ENCODE results near the gene LDLRAD3. TPM values are rescaled to one million over a fixed set of nuclear protein-coding genes. Genes with fewer than 3 reads are reported as not detected.

The LDLRAD3 gene
- total and polyA plus RNA-seq, 5 experiments from 2014 or later: not detected

DNA sequence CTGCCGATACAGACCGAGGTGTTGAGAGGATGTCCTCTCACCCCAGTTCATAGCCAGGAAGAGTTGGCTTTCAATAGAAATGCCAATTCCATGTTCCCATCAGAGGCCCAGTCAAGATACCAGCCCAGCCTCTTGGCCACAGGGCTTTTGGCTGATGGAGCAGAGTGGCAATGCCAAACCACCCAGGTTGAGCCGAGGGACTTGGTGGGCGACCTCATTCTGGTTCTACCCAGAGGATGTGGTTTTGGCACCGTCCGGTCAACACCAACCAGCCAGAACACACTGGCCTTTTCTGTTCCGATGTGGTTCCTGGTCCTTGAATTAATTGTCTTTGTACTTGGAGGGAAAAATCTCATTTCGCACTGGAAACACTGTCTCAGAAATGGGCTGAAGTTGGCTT, 284.8 kb downstream of the LDLRAD3 start:
- Mint-ChIP-seq H3K27me3 (peaks cover 2 to 15% (median 6%) of the 10 kb centered on the region in 5 donors), H3K9me3 (no peaks in the 10 kb centered on the region), H3K4me3 (no peak overlapping the region), H3K27ac (no peak overlapping the region), H3K4me1 (no peaks in the 10 kb centered on the region), H3K36me3 (no peaks in the 10 kb centered on the region)
- POLR2A ChIA-PET: no interaction called here
- DNase-seq: no peak
- no peak for ATAC-seq

DNA sequence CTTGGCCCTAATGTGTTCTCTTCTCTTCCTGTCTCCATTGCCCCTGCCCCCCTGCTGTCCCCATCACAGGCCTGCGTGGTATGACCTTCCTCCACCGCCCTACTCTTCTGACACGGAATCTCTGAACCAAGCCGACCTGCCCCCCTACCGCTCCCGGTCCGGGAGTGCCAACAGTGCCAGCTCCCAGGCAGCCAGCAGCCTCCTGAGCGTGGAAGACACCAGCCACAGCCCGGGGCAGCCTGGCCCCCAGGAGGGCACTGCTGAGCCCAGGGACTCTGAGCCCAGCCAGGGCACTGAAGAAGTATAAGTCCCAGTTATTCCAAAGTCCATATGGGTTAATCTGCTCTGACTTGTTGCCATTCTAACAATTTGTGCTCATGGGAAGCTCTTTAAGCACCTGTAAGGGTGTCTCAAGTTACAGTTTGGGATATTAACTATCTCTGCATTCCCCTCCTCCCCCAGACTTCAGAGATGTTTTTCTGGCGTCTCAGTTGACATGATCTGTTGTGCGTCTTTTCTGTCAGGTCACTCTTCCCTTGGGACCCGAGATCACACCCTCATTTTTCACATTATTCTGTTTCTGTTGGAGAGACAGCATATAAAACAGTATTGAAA, 285.3 kb downstream of the LDLRAD3 start:
- DNase-seq (no peak), ATAC-seq (no peak)
- POLR2A ChIA-PET: no interaction called here
- H3K4me3 Mint-ChIP-seq: no peak overlapping the region
- H3K27ac Mint-ChIP-seq: no peak overlapping the region
- H3K9me3 Mint-ChIP-seq: no peaks in the 10 kb centered on the region
- peaks cover 2 to 15% (median 5%) of the 10 kb centered on the region in 5 donors for H3K27me3 Mint-ChIP-seq
- no peaks in the 10 kb centered on the region for H3K4me1 Mint-ChIP-seq
- no peaks in the 10 kb centered on the region for H3K36me3 Mint-ChIP-seq

DNA sequence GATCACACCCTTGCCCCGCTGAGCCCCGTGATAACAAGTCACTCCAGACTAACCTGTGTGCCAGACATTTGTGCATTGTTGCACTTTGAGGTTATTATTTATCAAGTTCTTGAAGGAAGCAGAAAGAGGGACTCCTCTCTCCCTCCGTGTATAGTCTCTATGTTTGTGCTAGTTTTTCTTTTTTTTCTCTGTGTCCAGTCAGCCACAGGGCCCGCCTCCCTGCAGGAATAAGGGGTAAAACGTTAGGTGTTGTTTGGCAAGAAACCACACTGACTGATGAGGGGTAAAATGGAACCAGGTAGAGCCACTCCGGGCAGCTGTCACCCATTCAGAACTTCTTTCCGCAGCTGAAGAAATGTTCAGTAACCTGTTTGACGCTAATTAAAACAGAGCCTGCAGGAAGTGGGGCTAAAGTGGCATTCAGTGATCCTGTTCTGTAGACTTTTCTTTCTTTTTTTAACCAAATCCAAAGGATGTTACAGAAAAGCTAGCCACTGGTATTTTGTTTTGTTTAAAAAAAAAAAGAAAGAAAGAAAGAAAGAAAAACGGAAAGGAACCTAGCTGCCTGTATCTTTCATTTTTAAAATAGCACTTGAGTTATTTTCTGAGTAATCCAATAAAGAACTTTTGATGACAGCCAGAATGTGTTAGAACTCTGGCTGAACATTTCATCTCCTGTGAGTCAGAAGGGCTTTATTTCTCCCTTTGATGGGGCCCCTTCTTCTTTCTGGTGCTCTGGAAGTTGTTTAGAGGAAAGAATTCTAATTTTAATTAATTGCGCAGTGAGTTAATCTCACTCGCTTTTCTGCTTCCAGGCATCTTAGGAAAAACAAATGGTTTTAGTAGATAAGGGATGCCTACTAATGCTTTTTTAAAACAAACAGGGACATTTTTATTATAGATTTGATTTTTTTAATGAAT, 287.2 kb downstream of the LDLRAD3 start:
- no peaks in the 10 kb centered on the region for H3K4me1 Mint-ChIP-seq
- H3K27me3 Mint-ChIP-seq: peaks cover 4 to 16% (median 10%) of the 10 kb centered on the region in 5 donors
- no peak overlapping the region for H3K27ac Mint-ChIP-seq
- H3K4me3 Mint-ChIP-seq: no peak overlapping the region
- DNase-seq (no peak), ATAC-seq (no peak)
- POLR2A ChIA-PET: no interaction called here
- H3K9me3 Mint-ChIP-seq: no peaks in the 10 kb centered on the region
- H3K36me3 Mint-ChIP-seq: no peaks in the 10 kb centered on the region

DNA sequence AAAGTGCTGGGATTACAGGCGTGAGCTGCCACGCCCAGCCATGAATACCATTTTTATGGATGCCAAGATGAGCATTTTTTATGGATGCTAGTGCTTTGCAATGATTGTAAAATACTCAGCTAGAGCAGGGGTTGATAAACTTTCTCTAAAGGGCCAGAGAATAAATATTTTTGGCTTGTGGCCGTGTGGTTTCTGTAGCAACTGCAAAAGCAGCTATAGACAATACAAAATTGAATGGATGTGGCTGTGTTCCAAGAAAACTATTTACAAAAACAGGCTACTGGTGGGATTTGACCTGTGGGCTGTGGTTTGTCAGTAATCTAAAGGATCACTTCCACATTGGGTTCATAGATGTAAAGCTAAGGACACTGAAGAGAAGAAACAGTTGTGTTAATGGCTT, 289.3 kb downstream of the LDLRAD3 start:
- Mint-ChIP-seq H3K4me3 (no peak overlapping the region), H3K27me3 (peaks cover 8 to 34% (median 15%) of the 10 kb centered on the region in 5 donors), H3K27ac (no peak overlapping the region), H3K4me1 (no peaks in the 10 kb centered on the region), H3K9me3 (no peaks in the 10 kb centered on the region), H3K36me3 (no peaks in the 10 kb centered on the region)
- no peak for ATAC-seq
- DNase-seq: no peak
- POLR2A ChIA-PET: no interaction called here

DNA sequence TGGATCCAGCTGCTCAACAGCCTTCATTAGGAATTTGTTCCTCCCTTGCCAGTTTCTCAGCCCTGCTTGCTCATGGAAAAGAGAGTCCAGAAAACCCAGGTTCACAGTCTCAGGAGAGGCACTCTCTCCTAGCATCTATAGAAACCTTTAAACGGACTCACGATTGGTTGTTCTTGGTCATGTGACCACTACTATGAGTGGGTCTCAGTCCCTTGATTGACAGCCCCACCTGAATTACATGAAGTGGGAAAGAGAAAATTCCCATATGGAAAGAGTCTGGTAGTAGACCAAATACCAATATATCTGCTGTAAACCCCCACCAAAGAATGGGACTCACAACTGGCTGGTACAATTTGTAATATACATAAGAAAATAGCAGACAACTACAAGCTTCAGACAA, 291.0 kb downstream of the LDLRAD3 start:
- Mint-ChIP-seq H3K36me3 (no peaks in the 10 kb centered on the region), H3K27ac (no peak overlapping the region), H3K27me3 (peaks cover 6 to 34% (median 11%) of the 10 kb centered on the region in 5 donors), H3K9me3 (no peaks in the 10 kb centered on the region), H3K4me3 (no peak overlapping the region), H3K4me1 (no peaks in the 10 kb centered on the region)
- ATAC-seq (no peak), DNase-seq (no peak)
- POLR2A ChIA-PET: no interaction called here

DNA sequence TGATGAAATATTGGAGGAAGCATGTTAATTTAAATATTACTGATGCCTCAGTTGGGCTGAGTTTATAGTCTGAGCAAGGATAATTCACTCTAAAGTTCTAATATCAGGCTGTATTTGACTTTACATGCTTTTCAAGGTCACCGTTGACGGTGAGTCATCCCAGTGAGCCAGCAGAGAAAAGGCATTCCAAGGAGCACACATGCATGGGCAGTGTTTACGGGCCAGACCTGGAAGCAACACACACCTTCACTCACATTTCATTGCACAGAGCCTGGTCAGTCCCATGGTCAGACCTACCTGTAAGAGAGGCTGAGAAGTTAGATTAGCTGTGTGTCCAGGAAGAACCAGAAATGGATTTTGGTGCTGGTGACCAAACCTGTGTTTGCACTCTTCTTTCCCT, 291.9 kb downstream of the LDLRAD3 start:
- H3K27me3 Mint-ChIP-seq: peaks cover 6 to 29% (median 11%) of the 10 kb centered on the region in 5 donors
- DNase-seq (no peak), ATAC-seq (no peak)
- no peak overlapping the region for H3K4me3 Mint-ChIP-seq
- H3K36me3 Mint-ChIP-seq: no peaks in the 10 kb centered on the region
- no peak overlapping the region for H3K27ac Mint-ChIP-seq
- POLR2A ChIA-PET: no interaction called here
- H3K9me3 Mint-ChIP-seq: no peaks in the 10 kb centered on the region
- no peaks in the 10 kb centered on the region for H3K4me1 Mint-ChIP-seq

DNA sequence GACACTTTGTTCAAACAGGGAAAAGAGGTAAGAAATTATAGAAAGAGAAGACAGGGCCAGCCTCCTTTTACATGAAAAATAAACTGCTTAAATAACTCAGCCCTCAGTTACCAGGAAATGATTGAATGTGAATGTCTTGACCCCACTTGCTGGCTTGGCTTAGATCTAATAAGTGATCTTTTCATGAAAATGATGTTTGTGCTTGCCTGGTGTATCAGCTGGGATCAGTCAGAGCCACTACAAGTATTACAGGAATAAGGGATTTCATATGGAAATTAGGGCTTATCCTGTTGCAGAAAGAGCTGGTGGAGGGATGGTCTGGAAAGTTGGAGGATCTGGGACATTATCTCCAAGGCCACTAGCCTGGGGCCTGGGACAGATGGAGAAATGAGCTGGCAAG, 293.5 kb downstream of the LDLRAD3 start:
- POLR2A ChIA-PET: no interaction called here
- no peaks in the 10 kb centered on the region for H3K36me3 Mint-ChIP-seq
- DNase-seq (no peak), ATAC-seq (no peak)
- no peaks in the 10 kb centered on the region for H3K9me3 Mint-ChIP-seq
- H3K4me1 Mint-ChIP-seq: no peaks in the 10 kb centered on the region
- H3K27me3 Mint-ChIP-seq: peaks cover 12 to 39% (median 18%) of the 10 kb centered on the region in 5 donors
- H3K4me3 Mint-ChIP-seq: no peak overlapping the region
- no peak overlapping the region for H3K27ac Mint-ChIP-seq

DNA sequence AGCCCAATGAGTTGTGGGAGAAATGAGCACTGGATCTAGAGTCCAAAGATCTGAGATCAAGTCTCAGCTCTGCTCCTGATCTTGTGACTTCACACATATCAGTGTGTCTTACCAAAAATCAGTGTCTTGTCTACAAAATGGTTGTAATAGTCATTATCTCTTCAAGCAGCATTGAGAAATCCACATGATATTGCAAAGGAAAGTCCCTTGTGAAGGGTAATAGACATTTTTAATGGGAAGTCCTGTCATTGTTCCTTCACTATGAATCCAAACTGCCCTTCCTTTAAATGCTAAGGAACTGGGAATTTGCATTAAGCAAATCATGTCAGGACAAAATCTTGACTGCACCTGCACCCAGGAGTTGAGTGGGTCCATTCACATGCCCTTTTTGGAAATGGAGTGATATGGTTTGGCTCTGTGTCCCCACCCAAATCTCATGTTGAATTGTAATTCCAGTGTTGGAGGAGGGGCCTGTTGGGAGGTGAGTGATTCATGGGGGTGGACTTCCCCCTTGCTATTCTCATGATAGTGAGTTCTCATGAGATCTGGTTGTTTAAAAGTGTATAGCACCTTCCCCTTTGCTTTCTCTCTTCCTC, 294.3 kb downstream of the LDLRAD3 start:
- POLR2A ChIA-PET: no interaction called here
- Mint-ChIP-seq H3K9me3 (no peaks in the 10 kb centered on the region), H3K4me1 (no peaks in the 10 kb centered on the region), H3K27ac (no peak overlapping the region), H3K36me3 (no peaks in the 10 kb centered on the region), H3K4me3 (no peak overlapping the region), H3K27me3 (peaks cover 11 to 43% (median 15%) of the 10 kb centered on the region in 5 donors)
- ATAC-seq: no peak
- DNase-seq: no peak

DNA sequence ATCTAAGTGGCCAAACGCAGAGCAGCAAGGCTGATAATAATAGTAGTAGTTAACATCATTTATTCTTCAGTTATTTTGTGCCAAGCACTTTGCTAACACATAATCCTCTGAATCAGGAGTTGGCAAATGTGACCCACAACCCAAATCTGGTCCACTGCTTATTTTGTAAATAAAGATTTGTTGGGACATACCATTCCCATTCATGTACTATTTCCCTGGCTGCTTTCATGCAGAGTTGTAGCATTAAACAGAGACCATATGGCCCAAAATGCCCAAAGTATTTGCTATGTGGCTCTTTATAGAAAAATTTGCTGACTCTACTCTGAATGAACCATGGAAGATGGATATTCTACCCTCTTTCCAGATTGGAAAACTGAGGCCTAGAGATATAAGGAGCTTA, 295.0 kb downstream of the LDLRAD3 start:
- ATAC-seq: no peak
- no peak overlapping the region for H3K4me3 Mint-ChIP-seq
- peaks cover 15 to 50% (median 15%) of the 10 kb centered on the region in 5 donors for H3K27me3 Mint-ChIP-seq
- DNase-seq: no peak
- POLR2A ChIA-PET: no interaction called here
- H3K9me3 Mint-ChIP-seq: no peaks in the 10 kb centered on the region
- no peak overlapping the region for H3K27ac Mint-ChIP-seq
- no peaks in the 10 kb centered on the region for H3K4me1 Mint-ChIP-seq
- H3K36me3 Mint-ChIP-seq: no peaks in the 10 kb centered on the region

DNA sequence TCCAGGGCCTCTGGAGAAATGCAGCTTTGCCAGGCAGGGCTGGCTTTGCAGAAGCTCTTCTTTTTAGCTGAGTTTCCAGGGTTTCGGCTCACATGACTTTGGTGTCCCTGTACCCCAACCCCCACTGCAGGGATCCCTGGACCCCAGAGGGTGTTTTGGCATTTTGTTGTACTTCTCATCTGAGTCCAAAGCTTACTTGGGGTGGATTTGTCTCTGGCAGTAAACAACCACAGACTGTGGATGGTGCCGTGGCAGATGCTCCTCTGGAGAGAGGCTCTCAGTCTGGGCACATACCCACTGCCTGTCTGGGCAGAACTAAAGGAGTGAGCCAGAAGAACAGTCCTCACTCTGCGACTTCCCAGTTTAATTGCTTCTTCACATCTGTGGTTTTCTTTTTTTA, 295.8 kb downstream of the LDLRAD3 start:
- DNase-seq (no peak), ATAC-seq (no peak)
- Mint-ChIP-seq H3K4me1 (no peaks in the 10 kb centered on the region), H3K27ac (no peak overlapping the region), H3K4me3 (no peak overlapping the region), H3K9me3 (no peaks in the 10 kb centered on the region), H3K27me3 (peaks cover 13 to 58% (median 17%) of the 10 kb centered on the region in 5 donors), H3K36me3 (no peaks in the 10 kb centered on the region)
- POLR2A ChIA-PET: no interaction called here

DNA sequence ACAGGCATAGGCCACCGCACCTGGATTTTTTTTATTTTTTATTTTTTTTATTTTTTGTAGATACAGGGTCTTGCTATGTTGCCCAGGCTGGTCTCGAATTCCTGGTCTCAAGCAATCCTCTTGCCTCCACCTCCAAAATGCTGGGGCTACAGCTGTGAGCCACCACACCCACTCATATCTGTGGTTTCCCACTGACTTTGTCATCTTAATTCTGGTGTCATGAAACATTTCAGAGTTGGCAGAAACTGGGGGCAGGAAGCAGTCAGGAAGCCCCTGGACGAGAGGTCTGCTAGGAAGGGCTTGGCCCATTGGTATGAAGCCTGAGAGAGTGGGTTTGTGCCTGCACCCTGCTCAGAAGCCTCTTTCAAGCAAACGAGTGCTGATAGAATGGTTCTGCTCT, 296.3 kb downstream of the LDLRAD3 start:
- ATAC-seq (no peak), DNase-seq (no peak)
- H3K36me3 Mint-ChIP-seq: no peaks in the 10 kb centered on the region
- POLR2A ChIA-PET: no interaction called here
- H3K4me1 Mint-ChIP-seq: no peaks in the 10 kb centered on the region
- H3K27ac Mint-ChIP-seq: no peak overlapping the region
- H3K27me3 Mint-ChIP-seq: peaks cover 13 to 61% (median 17%) of the 10 kb centered on the region in 5 donors
- H3K9me3 Mint-ChIP-seq: peaks cover 0 to 2% (median 0%) of the 10 kb centered on the region in 9 donors
- no peak overlapping the region for H3K4me3 Mint-ChIP-seq

DNA sequence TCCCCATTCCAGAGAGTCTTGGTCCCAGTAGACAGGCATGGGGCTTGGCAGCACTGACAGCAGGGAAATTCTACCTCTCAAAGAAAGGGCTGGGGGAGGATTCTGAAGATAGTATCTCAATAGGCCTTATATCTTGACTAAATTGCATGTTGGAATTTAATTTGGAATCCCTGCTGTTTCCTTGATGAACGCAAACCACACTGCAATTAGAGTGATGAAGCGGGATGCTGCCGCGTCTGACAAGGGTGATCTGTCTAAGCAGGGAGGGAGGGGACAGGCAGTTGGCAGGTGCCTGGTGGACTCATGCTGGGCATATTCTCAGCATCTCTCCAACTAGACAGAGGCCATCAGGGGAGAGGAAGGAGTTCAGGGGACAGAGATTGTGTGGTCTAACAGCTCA, 296.9 kb downstream of the LDLRAD3 start:
- DNase-seq: no peak
- Mint-ChIP-seq H3K4me1 (no peaks in the 10 kb centered on the region), H3K9me3 (peaks cover 0 to 2% (median 0%) of the 10 kb centered on the region in 9 donors), H3K27me3 (peaks cover 15 to 60% (median 15%) of the 10 kb centered on the region in 5 donors), H3K36me3 (no peaks in the 10 kb centered on the region), H3K4me3 (no peak overlapping the region), H3K27ac (no peak overlapping the region)
- POLR2A ChIA-PET: no interaction called here
- ATAC-seq: no peak

DNA sequence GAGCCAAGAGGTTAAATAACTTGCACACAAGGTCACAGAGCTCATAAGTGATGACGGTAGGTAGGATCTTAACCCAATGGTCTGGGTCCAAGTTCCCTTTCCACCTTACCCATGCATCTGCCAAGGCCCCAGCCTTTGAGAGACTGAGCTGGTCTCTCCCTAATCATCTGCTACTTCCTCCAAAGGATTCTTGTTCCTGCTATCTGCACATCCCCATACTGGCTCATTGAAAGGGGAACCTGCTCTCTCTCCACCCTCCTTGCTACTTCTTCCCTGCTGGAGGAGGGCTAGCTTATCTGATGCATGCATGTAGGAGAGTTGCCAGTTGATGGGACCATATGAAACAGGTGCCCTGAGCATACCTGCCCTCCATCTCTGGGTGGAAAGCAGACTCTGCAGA, 297.6 kb downstream of the LDLRAD3 start:
- Mint-ChIP-seq H3K36me3 (no peaks in the 10 kb centered on the region), H3K4me3 (no peak overlapping the region), H3K9me3 (peaks cover 0 to 2% (median 0%) of the 10 kb centered on the region in 9 donors), H3K4me1 (no peaks in the 10 kb centered on the region), H3K27ac (no peak overlapping the region), H3K27me3 (peaks cover 15 to 55% (median 18%) of the 10 kb centered on the region in 5 donors)
- ATAC-seq (no peak), DNase-seq (no peak)
- POLR2A ChIA-PET: no interaction called here
